ENCODE data around the gene SH3TC2. TPM values are rescaled to one million over a fixed set of nuclear protein-coding genes. Genes with fewer than 3 reads are reported as not detected.

Gene SH3TC2
- total RNA-seq, 2 donors from 2014 or later: 0.33 to 8.6 TPM

- TF ChIP-seq CTCF (IDR thresholded peaks at IDR 0.05) (no peak), POLR2A (IDR thresholded peaks at IDR 0.05) (no peak)
- no peaks in the 10 kb centered on the region for H3K36me3 ChIP-seq (replicated peaks in 1 of 2; ENCODE audit: insufficient read depth in 1 of 2, low read depth in 2 of 2)
- no peaks in the 10 kb centered on the region for H3K4me1 ChIP-seq
- H3K27me3 ChIP-seq: no peaks in the 10 kb centered on the region
- no peak for ATAC-seq
- 92 to 99% methylated on average over 3 of the region's 3 CpGs for WGBS, 2 donors
- no peak overlapping the region for H3K27ac ChIP-seq
- DNase-seq: no peak
- intact Hi-C loops (cut with DNase I): no loop called here
- no peaks in the 10 kb centered on the region for H3K9me3 ChIP-seq
- no peak overlapping the region for H3K4me3 ChIP-seq
Observed at GRCh38 chr5:148980731-148981130, 82.1 kb downstream of the SH3TC2 start.

DNA sequence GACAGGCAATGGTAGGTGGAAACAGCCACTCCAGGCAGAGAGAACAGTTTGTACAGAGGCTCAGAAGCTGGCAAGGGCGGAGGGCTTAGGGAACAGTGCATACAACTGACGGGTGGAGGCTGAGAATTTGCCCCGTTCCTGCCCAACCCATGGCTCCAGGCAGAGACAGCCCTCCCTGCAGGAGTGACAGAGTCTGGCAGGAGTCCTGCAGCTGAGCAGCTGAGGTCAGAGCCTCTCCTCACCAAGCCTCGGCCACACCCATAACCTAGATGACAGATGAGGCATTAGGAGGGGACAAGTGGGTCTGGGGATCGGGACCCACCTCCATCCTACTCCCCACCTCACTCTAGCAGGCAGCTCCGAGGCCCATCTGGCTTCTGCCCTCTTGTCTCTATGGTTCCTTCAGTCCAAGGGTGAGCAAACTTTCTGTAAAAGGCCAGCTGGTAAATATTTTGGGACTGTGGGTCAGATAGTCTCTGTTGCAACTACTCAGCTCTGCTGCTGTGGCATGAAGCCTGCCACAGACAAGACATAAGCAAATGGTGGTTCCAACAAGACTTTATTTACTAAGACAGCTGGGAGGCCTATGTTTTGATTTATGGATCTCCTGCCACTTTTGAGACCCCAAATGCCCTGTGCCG lies 83.7 kb downstream of the SH3TC2 start:
- intact Hi-C loops (cut with DNase I): no loop called here

DNA sequence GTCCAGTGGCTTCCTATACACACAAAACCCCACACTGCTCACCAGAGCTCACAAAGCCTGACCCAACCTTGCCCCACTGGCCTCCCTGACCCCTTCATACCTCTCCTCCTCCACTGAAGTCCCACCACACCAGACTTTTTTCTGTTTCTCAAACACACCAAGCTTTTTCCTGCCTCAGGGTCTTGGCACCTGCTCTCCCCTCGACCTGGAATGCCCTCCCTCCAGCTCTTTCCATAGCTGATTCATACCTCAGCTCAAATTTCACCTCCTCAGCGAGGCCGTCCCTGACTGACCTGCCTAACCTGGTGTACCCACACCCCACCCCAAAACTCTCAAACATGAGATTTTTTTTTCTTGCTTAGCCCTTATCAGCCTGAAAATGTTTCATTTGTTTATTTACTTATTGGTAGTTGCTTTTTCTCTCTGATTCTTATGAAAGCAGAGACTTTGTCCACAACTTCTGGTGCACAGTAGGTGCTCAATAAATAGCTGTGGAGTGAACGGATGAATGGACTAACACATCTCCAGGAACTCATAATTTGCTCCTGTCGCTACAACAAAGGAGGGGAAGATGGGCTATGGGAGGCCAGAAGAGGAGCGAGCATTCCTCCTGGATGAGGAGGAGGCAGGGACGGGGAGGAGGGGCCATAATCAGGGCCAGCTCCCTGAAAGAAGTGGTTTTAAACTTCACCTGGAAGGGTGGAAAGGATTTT lies 84.3 kb downstream of the SH3TC2 start:
- no peak overlapping the region for H3K27ac ChIP-seq
- WGBS, 2 donors: 54 to 66% methylated on average over 7 of the region's 7 CpGs
- intact Hi-C loops (cut with DNase I): no loop called here
- H3K27me3 ChIP-seq: no peaks in the 10 kb centered on the region
- DNase-seq (no peak), ATAC-seq (no peak)
- no peaks in the 10 kb centered on the region for H3K4me1 ChIP-seq
- no peaks in the 10 kb centered on the region for H3K36me3 ChIP-seq (replicated peaks in 1 of 2; ENCODE audit: insufficient read depth in 1 of 2, low read depth in 2 of 2)
- H3K9me3 ChIP-seq: no peaks in the 10 kb centered on the region
- H3K4me3 ChIP-seq: no peak overlapping the region
- TF ChIP-seq POLR2A (IDR thresholded peaks at IDR 0.05) (no peak), CTCF (IDR thresholded peaks at IDR 0.05) (no peak)

More for the DNA sequence above, 83.7 kb downstream of the SH3TC2 start:
- TF ChIP-seq CTCF (IDR thresholded peaks at IDR 0.05) (no peak), POLR2A (IDR thresholded peaks at IDR 0.05) (no peak)
- Histone ChIP-seq H3K27me3 (no peaks in the 10 kb centered on the region), H3K9me3 (no peaks in the 10 kb centered on the region), H3K4me3 (no peak overlapping the region), H3K27ac (no peak overlapping the region), H3K36me3 (replicated peaks in 1 of 2; ENCODE audit: insufficient read depth in 1 of 2, low read depth in 2 of 2) (no peaks in the 10 kb centered on the region), H3K4me1 (no peaks in the 10 kb centered on the region)
- ATAC-seq (peak; percentile 53), DNase-seq (peak in 1 of 4 donors; percentile 46)
- 67 to 73% methylated on average over 7 of the region's 7 CpGs for WGBS, 2 donors

DNA sequence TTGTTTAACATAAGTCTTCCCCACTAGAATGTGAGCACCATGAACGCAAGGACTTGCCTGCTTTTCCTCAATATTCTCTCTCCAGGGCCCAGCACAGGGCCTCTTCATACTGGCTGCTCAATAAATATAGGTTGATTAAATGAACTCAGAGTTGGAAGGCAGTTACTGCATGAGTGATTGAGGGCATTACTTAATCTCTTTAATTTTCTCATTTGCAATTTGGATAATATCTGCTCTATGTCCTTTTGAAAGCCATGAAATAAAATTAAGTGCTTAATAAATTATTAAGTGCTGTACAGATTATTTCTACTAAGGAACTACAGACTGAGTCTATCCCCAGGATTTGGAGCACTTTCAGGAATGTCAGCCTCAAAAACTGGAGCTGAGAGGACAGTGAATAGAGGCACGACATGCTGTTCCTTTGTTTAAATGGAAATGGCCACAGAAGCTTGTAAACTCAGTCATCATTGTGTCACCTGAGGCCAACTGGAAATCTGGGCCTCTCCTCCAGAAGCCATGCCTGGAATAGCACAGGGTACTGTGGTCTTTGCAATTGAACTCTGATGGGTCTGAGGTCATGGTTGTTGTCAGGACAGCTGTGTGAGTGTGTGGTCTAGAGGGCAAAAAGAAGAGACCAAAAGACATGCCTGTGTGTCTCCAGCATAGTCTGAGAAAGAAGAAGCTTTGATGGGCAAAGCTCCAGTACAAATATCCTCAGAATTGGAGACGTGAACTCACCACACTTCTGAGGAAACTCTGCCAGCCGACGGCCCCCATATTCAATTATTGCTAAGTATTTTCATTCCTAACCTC lies 86.1 kb downstream of the SH3TC2 start:
- H3K36me3 ChIP-seq (replicated peaks in 1 of 2; ENCODE audit: insufficient read depth in 1 of 2, low read depth in 2 of 2): no peaks in the 10 kb centered on the region
- ATAC-seq (no peak), DNase-seq (no peak)
- peaks cover 5% of the 10 kb centered on the region for H3K4me1 ChIP-seq
- WGBS, 2 donors: 67 to 71% methylated on average over 5 of the region's 5 CpGs
- TF ChIP-seq POLR2A (IDR thresholded peaks at IDR 0.05) (no peak), CTCF (IDR thresholded peaks at IDR 0.05) (no peak)
- H3K4me3 ChIP-seq: no peak overlapping the region
- no peak overlapping the region for H3K27ac ChIP-seq
- H3K9me3 ChIP-seq: no peaks in the 10 kb centered on the region
- H3K27me3 ChIP-seq: no peaks in the 10 kb centered on the region
- intact Hi-C loops (cut with DNase I): no loop called here
